CD4-positive, alpha-beta T cell treated with Interferon alpha-2 for 1 hour (primary cell): ENCODE measurements around the gene DYNLL2.
"Not testable (repeated sequence)": the region's sequence is repeated elsewhere in the genome, so short reads cannot be mapped to it uniquely, and the experiment has no call there.

Source experiments
- DNase-seq, 2 donors: peaks; one replicate each; pipeline ENCODE4 v3.0.0-alpha.2; 2020 to 2022

Gene DYNLL2

DNA sequence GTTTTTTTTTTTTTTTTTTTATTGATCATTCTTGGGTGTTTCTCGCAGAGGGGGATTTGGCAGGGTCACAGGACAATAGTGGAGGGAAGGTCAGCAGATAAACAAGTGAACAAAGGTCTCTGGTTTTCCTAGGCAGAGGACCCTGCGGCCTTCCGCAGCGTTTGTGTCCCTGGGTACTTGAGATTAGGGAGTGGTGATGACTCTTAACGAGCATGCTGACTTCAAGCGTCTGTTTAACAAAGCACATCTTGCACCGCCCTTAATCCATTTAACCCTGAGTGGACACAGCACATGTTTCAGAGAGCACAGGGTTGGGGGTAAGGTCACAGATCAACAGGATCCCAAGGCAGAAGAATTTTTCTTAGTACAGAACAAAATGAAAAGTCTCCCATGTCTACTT lies 10.0 kb upstream of the DYNLL2 start:
- DNase-seq = not testable (repeated sequence)

DNA sequence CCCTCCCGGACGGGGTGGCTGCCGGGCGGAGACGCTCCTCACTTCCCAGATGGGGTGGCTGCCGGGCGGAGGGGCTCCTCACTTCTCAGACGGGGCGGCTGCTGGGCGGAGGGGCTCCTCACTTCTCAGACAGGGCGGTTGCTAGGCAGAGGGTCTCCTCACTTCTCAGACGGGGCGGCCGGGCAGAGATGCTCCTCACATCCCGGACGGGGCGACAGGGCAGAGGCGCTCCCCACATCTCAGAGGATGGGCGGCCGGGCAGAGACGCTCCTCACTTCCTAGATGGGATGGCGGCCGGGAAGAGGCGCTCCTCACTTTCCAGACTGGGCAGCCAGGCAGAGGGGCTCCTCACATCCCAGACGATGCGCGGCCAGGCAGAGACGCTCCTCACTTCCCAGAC lies 8.8 kb upstream of the DYNLL2 start:
- DNase-seq = not testable (repeated sequence)

- no peak for DNase-seq
Measured at GRCh38 chr17:58079300-58080033, 3.8 kb upstream of the DYNLL2 start.

GRCh38 chr17:58081646-58082340 lies 1.4 kb upstream of the DYNLL2 start:
- no peak for DNase-seq

DNA sequence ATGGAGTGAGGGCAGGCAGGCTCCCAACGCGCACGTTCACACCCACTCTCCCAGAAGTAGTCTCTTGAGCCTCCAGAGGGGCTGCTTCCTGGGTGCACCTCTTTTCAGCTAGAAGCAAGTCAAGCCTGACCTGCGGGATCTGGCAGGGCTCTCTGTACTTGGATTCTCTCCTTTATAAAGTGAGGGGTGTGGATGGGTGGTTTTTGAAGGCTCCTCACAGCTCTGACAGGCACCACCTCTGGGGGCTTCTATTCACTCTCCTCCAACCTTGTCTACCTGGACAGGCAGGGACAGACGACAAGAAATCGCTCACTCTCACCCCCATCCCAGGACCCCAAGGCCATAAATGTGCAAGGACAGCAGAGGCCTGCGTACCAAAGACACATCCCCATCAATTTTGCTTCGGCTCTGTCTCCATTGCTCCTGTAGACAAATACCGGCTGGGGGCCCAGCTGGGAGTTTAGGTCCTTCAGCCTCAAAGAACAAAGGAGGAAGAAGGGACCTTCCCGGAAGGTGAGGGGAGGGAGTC lies 814 bp upstream of the DYNLL2 start:
- no peak for DNase-seq

DNA sequence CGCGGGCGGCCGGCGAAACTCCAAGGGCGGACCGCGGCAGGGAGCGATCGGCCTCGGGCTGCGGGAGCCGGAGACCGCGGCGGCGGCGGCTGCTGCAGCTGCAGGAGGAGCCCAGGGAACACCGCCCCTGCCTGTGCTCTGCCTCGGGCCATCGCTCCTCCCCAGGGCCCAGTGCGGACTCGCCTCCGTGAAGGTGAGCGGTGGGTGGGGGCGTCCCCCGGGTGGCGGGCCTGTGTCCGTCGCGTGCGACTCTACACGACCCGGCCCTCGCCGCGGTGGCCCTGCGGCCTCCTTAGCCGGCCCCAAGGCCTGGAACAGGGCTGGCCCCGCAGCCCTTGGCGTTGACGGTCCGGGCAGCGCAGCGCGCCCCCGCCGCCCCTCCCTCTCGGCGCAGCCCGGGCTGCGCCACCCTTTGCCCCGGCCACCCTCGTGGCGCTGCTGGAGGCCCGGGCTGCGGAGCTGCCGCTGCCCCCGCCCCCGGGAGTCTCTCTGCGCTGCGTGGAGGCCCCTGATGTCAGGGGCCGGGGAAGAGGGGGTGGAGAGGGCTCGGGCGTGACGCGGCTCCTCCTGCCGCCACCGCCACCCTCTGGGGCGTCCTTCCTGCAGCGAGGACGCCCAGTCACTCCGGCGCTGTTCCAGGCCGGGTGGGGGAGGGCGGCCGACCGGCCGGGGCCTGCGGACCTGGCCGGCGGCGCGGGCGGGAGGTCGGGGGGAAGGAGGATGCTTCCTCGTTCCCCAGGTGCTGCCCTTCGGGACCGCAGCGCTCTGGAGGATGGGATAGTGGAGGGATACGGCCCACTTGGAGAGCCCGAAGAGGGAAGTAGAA lies 485 bp downstream of the DYNLL2 start:
- peak; percentile 66 to 73 for DNase-seq

DNA sequence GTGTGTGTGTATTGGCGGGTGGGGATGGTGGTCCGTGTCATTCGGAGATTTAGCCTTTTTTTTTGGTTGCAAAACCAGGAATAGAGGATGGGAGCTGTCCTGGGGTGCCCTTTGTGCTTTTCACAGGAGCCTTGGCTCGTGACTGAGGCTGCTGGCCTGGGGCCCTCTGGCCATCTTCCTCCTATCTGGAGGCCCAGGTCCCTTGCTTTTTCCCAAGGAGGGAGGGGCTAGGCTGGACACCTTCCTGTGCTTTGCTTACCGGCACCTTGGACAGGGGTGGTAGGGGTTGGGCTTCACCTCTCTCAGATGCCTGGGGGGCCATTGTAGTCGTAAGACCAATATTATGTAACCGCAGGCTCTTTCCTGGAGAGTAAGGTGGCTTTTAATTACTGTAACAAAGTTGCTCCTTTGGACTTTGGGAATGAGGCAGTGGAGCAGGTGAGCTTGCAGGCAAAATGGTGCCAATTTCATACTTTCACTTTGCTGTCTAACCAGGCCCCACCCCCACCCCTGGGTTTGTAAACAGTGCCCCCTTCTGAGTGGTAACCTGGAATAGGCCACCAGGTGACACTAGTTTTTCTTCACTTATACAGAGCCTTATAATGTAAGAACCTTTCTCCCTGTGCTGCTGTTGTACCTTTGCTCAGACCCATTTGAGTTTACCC lies 1.2 kb downstream of the DYNLL2 start:
- DNase-seq = peak; percentile 24 to 72

DNA sequence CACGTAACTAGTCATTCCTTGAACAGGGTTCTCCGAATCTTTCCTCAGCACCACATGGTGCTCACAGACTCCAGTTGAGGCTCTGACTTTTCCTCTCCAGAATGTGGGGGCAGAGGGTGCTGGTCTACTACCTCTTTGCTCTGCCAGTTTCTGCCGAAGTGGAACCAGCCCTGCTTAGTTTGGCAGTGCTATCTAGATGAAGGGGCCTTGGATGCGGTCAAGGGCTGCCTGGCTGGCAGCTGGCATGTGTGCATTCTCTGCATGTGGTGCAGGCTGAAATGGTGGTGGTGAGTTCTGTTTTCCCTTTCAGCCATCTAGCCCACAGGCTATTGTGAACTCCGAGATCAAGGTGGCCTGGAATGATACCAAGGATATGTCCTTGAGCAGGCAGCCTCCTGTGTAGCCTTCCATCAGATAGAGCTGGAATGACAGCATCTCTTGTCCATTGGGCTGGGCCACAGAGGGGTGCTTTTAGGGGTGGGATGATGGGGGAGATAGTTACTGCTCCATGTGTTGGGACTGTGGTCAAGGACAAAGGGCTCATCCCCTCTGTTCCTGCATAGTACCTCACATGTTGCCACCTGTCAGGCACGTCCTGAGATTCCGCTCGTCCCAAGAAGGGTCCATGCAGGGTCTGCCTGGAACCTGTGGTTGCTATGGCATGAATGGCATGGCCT lies 2.0 kb downstream of the DYNLL2 start:
- no peak for DNase-seq

GRCh38 chr17:58086953-58087352 lies 3.7 kb downstream of the DYNLL2 start:
- no peak for DNase-seq

DNA sequence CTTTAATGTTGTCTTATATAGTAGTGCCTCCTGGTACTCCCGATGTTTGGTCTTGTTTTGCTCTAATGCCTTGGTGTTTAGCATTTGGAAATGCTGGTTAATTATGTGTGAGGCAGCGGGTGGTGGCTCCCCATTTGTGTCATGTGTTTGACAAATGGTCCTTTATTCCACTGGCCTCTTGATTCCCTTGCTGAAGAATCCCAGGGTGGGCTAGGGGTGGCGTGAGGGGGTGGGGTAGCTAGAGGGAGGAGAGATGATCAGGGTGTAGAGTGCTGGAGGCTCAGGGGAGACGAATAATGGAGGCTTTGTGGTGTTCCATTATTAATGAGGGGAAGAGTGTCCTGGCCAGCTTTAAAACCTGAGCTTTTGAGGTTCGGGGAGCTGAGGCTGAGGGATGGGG lies 5.4 kb downstream of the DYNLL2 start:
- no peak for DNase-seq

- DNase-seq = no peak
Measured at GRCh38 chr17:58089111-58089510, 5.9 kb downstream of the DYNLL2 start.

- DNase-seq = no peak
Measured at GRCh38 chr17:58091024-58091567, 7.9 kb downstream of the DYNLL2 start.

DNA sequence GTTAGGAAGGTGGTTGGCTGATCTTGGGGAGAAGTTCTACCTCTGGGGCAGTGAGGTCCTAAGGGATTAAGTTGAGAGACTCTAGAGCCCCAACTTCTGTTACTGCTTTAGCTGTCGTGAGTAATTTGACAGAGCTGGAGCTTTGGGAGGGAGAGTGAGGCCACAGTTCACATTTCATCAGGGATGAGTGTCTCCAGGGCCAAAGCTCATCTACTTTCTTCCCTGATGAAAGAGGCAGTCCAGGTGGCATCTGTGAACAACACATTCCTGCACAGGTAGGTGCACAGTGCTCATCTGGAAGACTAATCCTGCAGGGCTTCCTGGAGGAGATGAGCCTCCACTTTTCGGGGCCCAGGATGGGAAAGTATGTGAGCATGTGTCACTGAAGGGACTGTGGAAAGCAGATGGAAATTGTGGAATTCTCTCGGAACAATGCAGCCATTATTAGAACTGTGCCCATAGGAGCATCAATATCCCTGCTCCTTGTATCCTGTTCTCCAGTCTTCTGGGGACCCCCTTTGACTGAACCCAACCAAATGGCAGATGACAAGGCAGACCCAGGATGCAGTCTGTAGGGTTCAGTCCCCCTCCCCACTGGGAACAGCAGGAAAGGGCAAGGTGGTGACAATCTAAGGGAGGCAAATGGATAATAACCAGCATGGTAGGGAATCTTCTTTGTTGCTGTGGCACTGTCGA lies 9.0 kb downstream of the DYNLL2 start:
- DNase-seq = no peak

- DNase-seq = no peak
Measured at GRCh38 chr17:58092797-58093385, 9.7 kb downstream of the DYNLL2 start.

DNA sequence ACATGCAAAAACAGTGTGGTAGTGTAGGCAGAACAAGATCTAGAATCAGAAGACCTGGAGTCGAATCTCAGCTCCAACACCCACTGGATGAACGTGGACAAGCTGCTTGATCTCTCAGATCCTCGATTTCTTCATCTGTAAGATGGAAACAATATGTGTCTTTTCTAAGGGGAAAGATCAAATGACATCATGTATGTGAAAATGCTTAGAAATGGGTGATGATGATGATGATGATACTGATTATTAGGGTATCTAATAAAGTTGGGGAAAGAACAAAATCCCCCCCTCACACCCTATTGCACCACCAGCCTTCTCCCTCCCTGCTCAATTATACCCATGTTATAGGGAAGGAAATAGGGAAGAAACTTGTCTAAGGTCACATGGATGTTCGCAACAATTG lies 10.9 kb downstream of the DYNLL2 start:
- DNase-seq = no peak

DNA sequence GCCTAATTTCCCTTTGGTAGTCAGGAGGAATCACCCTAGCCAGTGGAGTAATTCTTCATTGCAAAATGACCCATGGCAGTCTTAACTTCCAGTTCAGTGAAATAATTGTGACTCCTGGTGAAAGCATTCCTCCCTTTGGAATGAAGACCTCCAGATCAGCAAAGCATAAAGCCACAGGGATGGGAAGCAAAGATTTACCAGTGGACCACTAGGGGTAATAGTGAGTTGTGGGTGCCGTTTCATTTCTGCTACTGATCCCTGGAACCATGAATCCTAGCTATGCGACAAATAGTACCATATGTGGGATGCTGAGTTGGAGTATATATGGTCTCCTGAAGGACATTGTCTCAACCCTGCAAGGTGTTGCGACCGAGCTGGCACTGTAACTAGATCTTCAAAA lies 13.7 kb downstream of the DYNLL2 start:
- no peak for DNase-seq

GRCh38 chr17:58097384-58098088 lies 14.3 kb downstream of the DYNLL2 start:
- DNase-seq = no peak

- no peak for DNase-seq
Measured at GRCh38 chr17:58100506-58100905, 17.3 kb downstream of the DYNLL2 start.

DNA sequence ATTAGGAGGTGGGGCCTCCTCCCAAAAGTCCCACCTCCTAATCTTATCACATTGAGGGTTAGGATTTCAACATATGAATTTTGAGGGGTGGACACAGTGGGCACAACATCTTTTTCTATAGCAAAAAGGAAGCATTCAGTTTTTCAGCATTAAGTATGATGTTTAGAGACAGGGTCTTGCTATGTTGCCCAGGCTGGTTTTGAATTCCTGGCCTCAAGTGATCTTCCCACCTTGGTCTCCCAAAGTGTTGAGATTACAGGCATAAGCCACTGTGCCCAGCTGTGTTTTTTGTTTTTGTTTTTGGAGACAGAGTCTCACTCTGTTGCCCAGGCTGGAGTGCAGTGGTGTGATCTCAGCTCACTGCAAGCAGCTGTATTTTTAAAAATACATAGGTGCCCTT lies 18.7 kb downstream of the DYNLL2 start:
- DNase-seq = not testable (repeated sequence)

DNA sequence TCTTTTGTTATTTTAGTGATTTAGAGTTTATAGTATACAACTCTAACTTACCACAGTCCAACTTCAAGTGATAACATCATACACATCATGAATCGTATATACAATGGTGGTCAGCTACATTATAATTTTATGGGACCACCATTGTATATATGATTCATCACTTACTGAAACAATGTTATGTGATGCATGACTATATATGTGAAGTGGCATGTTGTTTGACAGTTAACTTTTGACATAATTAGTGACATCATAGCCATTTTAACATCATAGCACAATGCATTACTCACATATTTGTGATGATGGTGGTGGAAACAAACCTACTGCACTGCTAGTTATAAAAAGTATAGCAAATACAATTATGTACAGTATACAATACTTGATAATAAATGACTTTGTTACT lies 21.9 kb downstream of the DYNLL2 start:
- no peak for DNase-seq
